CD14-positive monocyte (primary cell): ENCODE data around the gene MARVELD3. TPM values are rescaled to one million over a fixed set of nuclear protein-coding genes. Genes with fewer than 3 reads are reported as not detected.
"Not testable (repeated sequence)": the region's sequence is repeated elsewhere in the genome, so short reads cannot be mapped to it uniquely, and the experiment has no call there.

Source experiments
- DNase-seq, 3 donors: peaks; one replicate each; pipeline ENCODE4 v3.0.0-alpha.2; 2011 to 2022
- H2AFZ ChIP-seq: 2 replicates; pipeline ENCODE4 v1.6.0; 2012; ENCODE audit warnings: mild to moderate bottlenecking, low read depth, low read length, inconsistent platforms; ENCODE audit not compliant: insufficient read depth, poor library complexity, severe bottlenecking
- H3K27ac ChIP-seq, 2 donors: 1 replicate in 1 of 2; 2 replicates in 1 of 2; pipeline ENCODE4 v1.5.1; 2012 to 2013; ENCODE audit warnings: low read length in 2 of 2, control low read depth in 1 of 2, inconsistent platforms in 1 of 2, low read depth in 1 of 2, mild to moderate bottlenecking in 1 of 2
- H3K27me3 ChIP-seq, 2 donors: one replicate each; pipeline versions ENCODE4 v1.6.0 to v1.6.1; 2011 to 2013; ENCODE audit warnings: low read length in 2 of 2; ENCODE audit not compliant: control insufficient read depth in 2 of 2, insufficient read depth in 2 of 2
- H3K36me3 ChIP-seq, 2 donors: replicated peaks in 1 of 2; 1 replicate in 1 of 2; 2 replicates in 1 of 2; pipeline versions ENCODE4 v1.5.1 to v1.6.1; 2012 to 2013; ENCODE audit warnings: low read length in 2 of 2, control low read depth in 1 of 2, inconsistent platforms in 1 of 2, mild to moderate bottlenecking in 1 of 2; ENCODE audit not compliant: insufficient read depth in 2 of 2, control insufficient read depth in 1 of 2
- H3K4me1 ChIP-seq, 2 donors: 1 replicate in 1 of 2; 2 replicates in 1 of 2; pipeline versions ENCODE4 v1.5.1 to v1.6.1; 2012 to 2013; ENCODE audit warnings: low read length in 2 of 2, control low read depth in 1 of 2, inconsistent platforms in 1 of 2, mild to moderate bottlenecking in 1 of 2, moderate library complexity in 1 of 2; ENCODE audit not compliant: insufficient read depth in 2 of 2, control insufficient read depth in 1 of 2
- H3K4me2 ChIP-seq: replicated peaks from 2 replicates; pipeline ENCODE3; 2012; ENCODE audit warnings: low read length, moderate library complexity, mild to moderate bottlenecking; ENCODE audit not compliant: poor library complexity, severe bottlenecking; ENCODE audit errors: extremely low read depth
- H3K4me3 ChIP-seq, 3 experiments: fragments of 200-600 bp in 1 of 3; sonication (generic) in 1 of 3; replicated peaks in 1 of 3; 1 replicate in 2 of 3; 2 replicates in 1 of 3; pipeline ENCODE4 v1.5.1; 2011 to 2013; ENCODE audit warnings: low read length in 3 of 3, mild to moderate bottlenecking in 3 of 3, control low read depth in 2 of 3, low read depth in 2 of 3, inconsistent platforms in 1 of 3, moderate library complexity in 1 of 3
- H3K79me2 ChIP-seq: 2 replicates; pipeline ENCODE4 v1.6.0; 2012; ENCODE audit warnings: mild to moderate bottlenecking, control low read depth, inconsistent platforms, low read length, moderate library complexity; ENCODE audit not compliant: insufficient read depth
- H3K9ac ChIP-seq: 2 replicates; pipeline ENCODE4 v1.6.0; 2017; ENCODE audit warnings: low read length, mild to moderate bottlenecking; ENCODE audit not compliant: insufficient read depth, poor library complexity, severe bottlenecking
- H3K9me3 ChIP-seq, 2 donors: replicated peaks in 1 of 2; 1 replicate in 1 of 2; 2 replicates in 1 of 2; pipeline versions ENCODE4 v1.5.1 to v1.6.1; 2012 to 2013; ENCODE audit warnings: low read length in 2 of 2, control low read depth in 1 of 2; ENCODE audit not compliant: control insufficient read depth in 1 of 2, insufficient read depth in 1 of 2
- H4K20me1 ChIP-seq: 2 replicates; pipeline ENCODE4 v1.6.0; 2012; ENCODE audit warnings: mild to moderate bottlenecking, low read length, control low read depth, moderate library complexity; ENCODE audit not compliant: insufficient read depth
- H3K27ac Mint-ChIP-seq, 7 donors: one replicate each; pipeline ENCODE4 v1.8.0; 2020; ENCODE audit warnings: mild to moderate bottlenecking in 7 of 7, mixed read lengths in 7 of 7, moderate library complexity in 6 of 7, inconsistent platforms in 2 of 7
- H3K27me3 Mint-ChIP-seq, 3 donors: one replicate each; pipeline ENCODE4 v1.8.0; 2021 to 2022; ENCODE audit warnings: low read depth in 3 of 3, mild to moderate bottlenecking in 3 of 3, mixed read lengths in 3 of 3, moderate library complexity in 3 of 3, inconsistent platforms in 1 of 3
- H3K36me3 Mint-ChIP-seq, 2 donors: one replicate each; pipeline ENCODE4 v1.8.0; 2020; ENCODE audit warnings: mixed read lengths in 2 of 2, inconsistent platforms in 1 of 2, mild to moderate bottlenecking in 1 of 2
- H3K4me1 Mint-ChIP-seq: one replicate; pipeline ENCODE4 v1.8.0; 2020; ENCODE audit warnings: mild to moderate bottlenecking, mixed read lengths
- H3K4me3 Mint-ChIP-seq, 2 donors: one replicate each; pipeline ENCODE4 v1.8.0; 2020; ENCODE audit warnings: mild to moderate bottlenecking in 2 of 2, mixed read lengths in 2 of 2, moderate library complexity in 1 of 2
- H3K9me3 Mint-ChIP-seq, 7 donors: one replicate each; pipeline ENCODE4 v1.8.0; 2020 to 2022; ENCODE audit warnings: mixed read lengths in 7 of 7, mild to moderate bottlenecking in 6 of 7, moderate library complexity in 6 of 7, inconsistent platforms in 2 of 7
- WGBS: methylation state at CpG from one replicate; pipeline ENCODE4 v1.1.5; 2013; ENCODE audit warnings: missing lambda C conversion rate; ENCODE audit not compliant: insufficient coverage; 5-methylcytosine and 5-hydroxymethylcytosine counted together
- intact Hi-C, 2 donors: fragments of 100-400 bp; cut with micrococcal nuclease; formaldehyde crosslinking; loops; one replicate each; pipeline versions ENCODE4 v1.15.0 to v1.15.1; 2023
- polyA plus RNA-seq, 3 donors: library from polyadenylated mRNA; depleted of rRNA in 1 of 3; unstranded in 2 of 3; stranded (reverse) in 1 of 3; fragments of 300-500 nt in 2 of 3; fragments of >200 nt in 1 of 3; fragmentation: Illumina TruSeq in 2 of 3; gene quantifications; 1 replicate in 2 of 3; 2 replicates in 1 of 3; pipeline ENCODE4 v1.2.3, GENCODE V29; 2012 to 2021
- TF ChIP-seq, protein P1 (sequence below): fragments of 200-600 bp; IDR thresholded peaks from one replicate; pipeline ENCODE4 v1.8.0; 2022; ENCODE audit warnings: antibody characterized with exemption, mild to moderate bottlenecking

MARVELD3 gene
- polyA plus RNA-seq, 3 donors: 0.12 TPM; not detected in 2

DNA sequence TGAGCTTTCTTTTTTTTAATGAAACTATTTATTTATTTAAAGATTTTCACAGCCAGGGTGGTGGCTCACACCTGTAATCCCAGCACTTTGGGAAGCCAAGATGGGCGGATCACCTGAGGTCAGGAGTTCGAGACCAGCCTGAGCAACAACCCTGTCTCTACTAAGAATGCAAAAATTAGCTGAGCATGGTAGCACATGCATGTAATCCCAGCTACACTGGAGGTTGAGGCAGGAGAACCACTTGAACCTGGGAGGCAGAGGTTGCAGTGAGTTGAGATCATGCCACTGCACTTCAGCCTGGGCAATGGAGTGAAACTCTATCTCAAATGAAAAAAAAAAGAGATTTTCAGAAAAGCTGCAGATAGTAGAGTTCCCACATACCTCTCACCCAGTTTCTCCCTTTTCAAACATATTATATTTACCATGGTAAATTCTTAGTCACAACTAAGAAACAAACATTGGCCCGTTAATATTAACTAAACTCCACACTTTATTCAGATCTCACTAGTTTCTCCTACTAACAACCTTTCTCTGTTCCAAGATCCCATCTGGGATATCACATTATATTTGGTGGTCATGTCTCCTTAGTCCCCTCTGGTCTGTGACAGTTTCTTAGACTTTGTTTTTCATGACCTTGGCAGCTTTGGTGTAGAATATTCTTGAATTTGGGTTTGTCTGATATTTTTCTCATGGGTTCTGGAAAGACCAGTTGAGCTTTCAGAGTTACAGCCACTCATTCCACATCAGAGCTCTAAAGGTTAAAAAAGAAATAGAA, 41.3 kb upstream of the MARVELD3 start:
- Histone ChIP-seq H2AFZ (no peak overlapping the region), H3K4me3 (no peak overlapping the region), H3K79me2 (no peaks in the 10 kb centered on the region), H3K4me1 (no peaks in the 10 kb centered on the region), H3K9me3 (no peaks in the 10 kb centered on the region), H3K27me3 (peaks cover 0 to 4% of the 10 kb centered on the region in 2 donors), H3K36me3 (no peaks in the 10 kb centered on the region), H3K4me2 (no peak overlapping the region), H4K20me1 (no peaks in the 10 kb centered on the region), H3K9ac (no peak overlapping the region), H3K27ac (no peak overlapping the region)
- TF ChIP-seq, protein P1, sequence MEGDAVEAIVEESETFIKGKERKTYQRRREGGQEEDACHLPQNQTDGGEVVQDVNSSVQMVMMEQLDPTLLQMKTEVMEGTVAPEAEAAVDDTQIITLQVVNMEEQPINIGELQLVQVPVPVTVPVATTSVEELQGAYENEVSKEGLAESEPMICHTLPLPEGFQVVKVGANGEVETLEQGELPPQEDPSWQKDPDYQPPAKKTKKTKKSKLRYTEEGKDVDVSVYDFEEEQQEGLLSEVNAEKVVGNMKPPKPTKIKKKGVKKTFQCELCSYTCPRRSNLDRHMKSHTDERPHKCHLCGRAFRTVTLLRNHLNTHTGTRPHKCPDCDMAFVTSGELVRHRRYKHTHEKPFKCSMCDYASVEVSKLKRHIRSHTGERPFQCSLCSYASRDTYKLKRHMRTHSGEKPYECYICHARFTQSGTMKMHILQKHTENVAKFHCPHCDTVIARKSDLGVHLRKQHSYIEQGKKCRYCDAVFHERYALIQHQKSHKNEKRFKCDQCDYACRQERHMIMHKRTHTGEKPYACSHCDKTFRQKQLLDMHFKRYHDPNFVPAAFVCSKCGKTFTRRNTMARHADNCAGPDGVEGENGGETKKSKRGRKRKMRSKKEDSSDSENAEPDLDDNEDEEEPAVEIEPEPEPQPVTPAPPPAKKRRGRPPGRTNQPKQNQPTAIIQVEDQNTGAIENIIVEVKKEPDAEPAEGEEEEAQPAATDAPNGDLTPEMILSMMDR: no peak
- H3K4me3 Mint-ChIP-seq: no peak overlapping the region
- 100% methylated on average over 2 of the region's 3 CpGs for WGBS
- H3K36me3 Mint-ChIP-seq: no peaks in the 10 kb centered on the region
- peaks cover 4 to 26% (median 19%) of the 10 kb centered on the region in 3 donors for H3K27me3 Mint-ChIP-seq
- H3K4me1 Mint-ChIP-seq: peaks cover 2% of the 10 kb centered on the region
- intact Hi-C loops: no loop called here
- H3K9me3 Mint-ChIP-seq: peaks cover 2 to 7% (median 2%) of the 10 kb centered on the region in 7 donors
- no peak overlapping the region for H3K27ac Mint-ChIP-seq
- DNase-seq: no peak

GRCh38 chr16:71585318-71585703, 40.7 kb upstream of the MARVELD3 start:
- intact Hi-C loops: no loop called here
- Mint-ChIP-seq H3K36me3 (no peaks in the 10 kb centered on the region), H3K9me3 (peaks cover 2 to 7% (median 2%) of the 10 kb centered on the region in 7 donors), H3K4me3 (no peak overlapping the region), H3K4me1 (peaks cover under 1% of the 10 kb centered on the region), H3K27me3 (peaks cover 4 to 26% (median 17%) of the 10 kb centered on the region in 3 donors), H3K27ac (no peak overlapping the region)
- no peaks in the 10 kb centered on the region for H3K4me1 ChIP-seq
- TF ChIP-seq, protein P1: no peak
- WGBS: 48% methylated on average over 3 of the region's 4 CpGs
- H3K79me2 ChIP-seq: no peaks in the 10 kb centered on the region
- no peak overlapping the region for H3K9ac ChIP-seq
- no peak overlapping the region for H3K4me3 ChIP-seq
- H3K27ac ChIP-seq: no peak overlapping the region
- H3K4me2 ChIP-seq: no peak overlapping the region
- no peaks in the 10 kb centered on the region for H4K20me1 ChIP-seq
- H3K27me3 ChIP-seq: peaks cover 0 to 4% of the 10 kb centered on the region in 2 donors
- no peak for DNase-seq
- H3K9me3 ChIP-seq: no peaks in the 10 kb centered on the region
- H3K36me3 ChIP-seq: no peaks in the 10 kb centered on the region
- no peak overlapping the region for H2AFZ ChIP-seq

GRCh38 chr16:71589334-71589733, 36.6 kb upstream of the MARVELD3 start:
- peaks cover 11 to 14% (median 13%) of the 10 kb centered on the region in 3 donors for H3K27me3 Mint-ChIP-seq
- H3K9me3 ChIP-seq, H3K79me2 ChIP-seq, H4K20me1 ChIP-seq, H3K4me1 ChIP-seq, H3K27ac Mint-ChIP-seq, H2AFZ ChIP-seq, intact Hi-C loops, H3K36me3 ChIP-seq, H3K9ac ChIP-seq, H3K9me3 Mint-ChIP-seq, H3K4me1 Mint-ChIP-seq, H3K27ac ChIP-seq, H3K4me2 ChIP-seq, H3K4me3 ChIP-seq, H3K27me3 ChIP-seq, H3K36me3 Mint-ChIP-seq, H3K4me3 Mint-ChIP-seq, DNase-seq: not testable (repeated sequence)
- 87% methylated on average over 13 of the region's 30 CpGs for WGBS
